Liver (tissue), 9 donors: ENCODE measurements around the gene OR6X1. TPM values are rescaled to one million over a fixed set of nuclear protein-coding genes. Genes with fewer than 3 reads are reported as not detected.
A peak's percentile ranks its signal among the peaks of the same experiment; 100 is the strongest.

Source experiments
- DNase-seq: peaks from one replicate; pipeline ENCODE4 v3.0.0-alpha.2; 2017; ENCODE audit warnings: low spot score
- H3K27ac ChIP-seq, 2 donors: one replicate each; pipeline ENCODE4 v1.7.0; 2013; ENCODE audit warnings: inconsistent platforms in 2 of 2, low read length in 2 of 2, control low read depth in 1 of 2, low read depth in 1 of 2, mild to moderate bottlenecking in 1 of 2
- H3K27me3 ChIP-seq, 4 donors: one replicate each; pipeline versions ENCODE4 v1.6.1 to v1.7.0; 2013; ENCODE audit warnings: low read length in 3 of 4, inconsistent platforms in 1 of 4, mild to moderate bottlenecking in 1 of 4, moderate library complexity in 1 of 4; ENCODE audit not compliant: control insufficient read depth in 4 of 4, insufficient read depth in 4 of 4
- H3K36me3 ChIP-seq, 4 donors: one replicate each; pipeline versions ENCODE4 v1.6.1 to v1.7.0; 2013; ENCODE audit warnings: low read length in 3 of 4, mild to moderate bottlenecking in 3 of 4, low read depth in 1 of 4, moderate library complexity in 1 of 4; ENCODE audit not compliant: control insufficient read depth in 4 of 4, insufficient read depth in 3 of 4
- H3K4me1 ChIP-seq, 4 donors: one replicate each; pipeline versions ENCODE4 v1.6.1 to v1.7.0; 2013; ENCODE audit warnings: low read length in 3 of 4, mild to moderate bottlenecking in 3 of 4, moderate library complexity in 1 of 4; ENCODE audit not compliant: control insufficient read depth in 4 of 4, insufficient read depth in 4 of 4
- H3K4me3 ChIP-seq, 3 donors: one replicate each; pipeline versions ENCODE4 v1.6.1 to v1.7.0; 2013; ENCODE audit warnings: low read length in 3 of 3, control low read depth in 1 of 3, low read depth in 1 of 3, mild to moderate bottlenecking in 1 of 3
- H3K9ac ChIP-seq, 2 donors: one replicate each; pipeline ENCODE4 v1.7.0; 2013; ENCODE audit warnings: low read length in 2 of 2, mild to moderate bottlenecking in 2 of 2, moderate library complexity in 2 of 2, control low read depth in 1 of 2, low read depth in 1 of 2
- H3K9me3 ChIP-seq, 4 donors: one replicate each; pipeline versions ENCODE4 v1.6.1 to v1.7.0; 2013; ENCODE audit warnings: low read length in 3 of 4; ENCODE audit not compliant: control insufficient read depth in 4 of 4
- ATF3 ChIP-seq: IDR thresholded peaks from 2 replicates; pipeline ENCODE4 v1.6.1; 2016; ENCODE audit warnings: antibody characterized with exemption
- CTCF ChIP-seq: fragments of 150-350 bp; IDR thresholded peaks from 2 replicates; pipeline ENCODE4 v1.5.1; 2017; ENCODE audit warnings: improper control_type of control experiment, low read depth, low read length; ENCODE audit not compliant: missing input control
- EGR1 ChIP-seq, 2 donors: IDR thresholded peaks; 2 replicates each; pipeline ENCODE4 v1.6.1; 2016 to 2018; ENCODE audit warnings: antibody characterized with exemption in 2 of 2, low read depth in 2 of 2
- FOXA1 ChIP-seq: IDR thresholded peaks from 2 replicates; pipeline ENCODE4 v1.6.1; 2016; ENCODE audit warnings: antibody characterized with exemption
- FOXA2 ChIP-seq: IDR thresholded peaks from 2 replicates; pipeline ENCODE4 v1.6.1; 2016; ENCODE audit warnings: antibody characterized with exemption
- GABPA ChIP-seq, 2 donors: IDR thresholded peaks in 1 of 2; conservative IDR thresholded peaks in 1 of 2; 2 replicates each; pipeline ENCODE4 v1.6.1; 2016; ENCODE audit warnings: antibody characterized with exemption in 2 of 2, mild to moderate bottlenecking in 1 of 2, moderate library complexity in 1 of 2
- HNF4A ChIP-seq, 2 donors: conservative IDR thresholded peaks; 2 replicates each; pipeline ENCODE4 v1.6.1; 2016; ENCODE audit warnings: antibody characterized with exemption in 2 of 2, mild to moderate bottlenecking in 2 of 2
- HNF4G ChIP-seq: IDR thresholded peaks from 2 replicates; pipeline ENCODE4 v1.6.1; 2016; ENCODE audit warnings: antibody characterized with exemption
- JUND ChIP-seq, 2 donors: IDR thresholded peaks; 2 replicates each; pipeline ENCODE4 v1.6.1; 2016; ENCODE audit warnings: antibody characterized with exemption in 2 of 2
- MAX ChIP-seq: IDR thresholded peaks from 2 replicates; pipeline ENCODE4 v1.6.1; 2016; ENCODE audit warnings: antibody characterized with exemption
- NR2F2 ChIP-seq: IDR thresholded peaks from 2 replicates; pipeline ENCODE4 v1.6.1; 2016; ENCODE audit warnings: antibody characterized with exemption
- RAD21 ChIP-seq, 2 donors: IDR thresholded peaks; 2 replicates each; pipeline ENCODE4 v1.6.1; 2016; ENCODE audit warnings: antibody characterized with exemption in 2 of 2, mild to moderate bottlenecking in 2 of 2
- REST ChIP-seq: IDR thresholded peaks from 2 replicates; pipeline ENCODE4 v1.6.1; 2016; ENCODE audit warnings: antibody characterized with exemption, mild to moderate bottlenecking
- RXRA ChIP-seq, 2 donors: IDR thresholded peaks; 2 replicates each; pipeline ENCODE4 v1.6.1; 2017 to 2018; ENCODE audit warnings: antibody characterized with exemption in 2 of 2, mild to moderate bottlenecking in 1 of 2
- SP1 ChIP-seq: IDR thresholded peaks from 2 replicates; pipeline ENCODE4 v1.6.1; 2018; ENCODE audit warnings: antibody characterized with exemption, mild to moderate bottlenecking
- TAF1 ChIP-seq: conservative IDR thresholded peaks from 2 replicates; pipeline ENCODE4 v1.6.1; 2016; ENCODE audit warnings: antibody characterized with exemption, mild to moderate bottlenecking
- YY1 ChIP-seq: IDR thresholded peaks from 2 replicates; pipeline ENCODE4 v1.6.1; 2016; ENCODE audit warnings: antibody characterized with exemption, mild to moderate bottlenecking
- ZBTB33 ChIP-seq: IDR thresholded peaks from 2 replicates; pipeline ENCODE4 v1.6.1; 2016; ENCODE audit warnings: antibody characterized with exemption
- WGBS: extraction: QIAGEN DNeasy Blood & Tissue Kit; methylation state at CpG from one replicate; pipeline ENCODE4 v1.1.7; 2013; 5-methylcytosine and 5-hydroxymethylcytosine counted together
- polyA plus RNA-seq, 2 donors: library from polyadenylated mRNA; stranded (reverse) in 1 of 2; unstranded in 1 of 2; fragments of 200-250 nt in 1 of 2; fragments of >200 nt in 1 of 2; fragmentation: Nextera tagmentation in 1 of 2; extraction: Ambion mirVana in 1 of 2; gene quantifications; one replicate each; pipeline versions ENCODE4 v1.2.1 to v1.2.3, GENCODE V29; 2013 to 2015
- total RNA-seq, 2 donors: library from RNA; depleted of rRNA; stranded (reverse); fragments of >200 nt; gene quantifications; one replicate each; pipeline ENCODE4 v1.2.3, GENCODE V29; 2014
- donor health status: healthy.
- donor health status: healthy.
- donor health status: healthy.
- donor health status: healthy.
- donor health status: healthy.

OR6X1 gene
- total and polyA plus RNA-seq, 4 donors, result not detected

GRCh38 chr11:123707606-123708205 lies 46.6 kb downstream of the OR6X1 start:
- 5% methylated on average over 8 of the region's 8 CpGs for WGBS
- H3K4me1 ChIP-seq, result no peaks in the 10 kb centered on the region
- H3K27me3 ChIP-seq, result no peaks in the 10 kb centered on the region
- H3K4me3 ChIP-seq, result no peak overlapping the region
- H3K36me3 ChIP-seq, result no peaks in the 10 kb centered on the region
- no peaks in the 10 kb centered on the region for H3K9me3 ChIP-seq
- no peak overlapping the region for H3K27ac ChIP-seq
- peak; percentile 44 for DNase-seq
- peak; percentile 55 for TF ChIP-seq CTCF
- TF ChIP-seq RAD21 (IDR thresholded peaks at IDR 0.05), result peak; percentile 73 to 83
- no peak for TF ChIP-seq MAX
- no peak for TF ChIP-seq HNF4G
- no peak overlapping the region for H3K9ac ChIP-seq

- DNase-seq, result no peak
- H3K9me3 ChIP-seq, result no peaks in the 10 kb centered on the region
- H3K27me3 ChIP-seq, result no peaks in the 10 kb centered on the region
- 95% methylated on average over 3 of the region's 3 CpGs for WGBS
- H3K27ac ChIP-seq, result no peak overlapping the region
- H3K4me3 ChIP-seq, result no peak overlapping the region
- no peaks in the 10 kb centered on the region for H3K36me3 ChIP-seq
- no peak overlapping the region for H3K9ac ChIP-seq
- H3K4me1 ChIP-seq, result no peaks in the 10 kb centered on the region
- no peak for TF ChIP-seq JUND (IDR thresholded peaks at IDR 0.05)
- TF ChIP-seq MAX, result no peak
- TF ChIP-seq RAD21 (IDR thresholded peaks at IDR 0.05), result no peak
- no peak for TF ChIP-seq FOXA2
- no peak for TF ChIP-seq EGR1 (IDR thresholded peaks at IDR 0.05; ENCODE audit: low read depth in 2 of 2)
- no peak for TF ChIP-seq RXRA (IDR thresholded peaks at IDR 0.05)
- no peak for TF ChIP-seq FOXA1
- TF ChIP-seq ATF3, result no peak
- TF ChIP-seq CTCF, result no peak
- TF ChIP-seq GABPA (IDR thresholded peaks at IDR 0.05 in 1 of 2, conservative IDR thresholded peaks at IDR 0.05 in 1 of 2), result no peak
- no peak for TF ChIP-seq TAF1
- no peak for TF ChIP-seq HNF4A (conservative IDR thresholded peaks at IDR 0.05)
- no peak for TF ChIP-seq REST
- no peak for TF ChIP-seq ZBTB33
- no peak for TF ChIP-seq YY1
- no peak for TF ChIP-seq HNF4G
- TF ChIP-seq SP1, result no peak
- no peak for TF ChIP-seq NR2F2
These were observed 47.1 kb downstream of the OR6X1 start for GRCh38 chr11:123707206-123707605.
